HG03469 (cell line): Measurements from ENCODE around the gene CREBBP.

ENCODE experiments used
- ATAC-seq: cut with Tn5 transposase; IDR thresholded peaks from one replicate; pipeline ENCODE4 v1.9.1; 2021; ENCODE audit warnings: mild to moderate bottlenecking, moderate library complexity, moderate number of reproducible peaks; ENCODE audit not compliant: unreplicated experiment

Gene CREBBP

DNA sequence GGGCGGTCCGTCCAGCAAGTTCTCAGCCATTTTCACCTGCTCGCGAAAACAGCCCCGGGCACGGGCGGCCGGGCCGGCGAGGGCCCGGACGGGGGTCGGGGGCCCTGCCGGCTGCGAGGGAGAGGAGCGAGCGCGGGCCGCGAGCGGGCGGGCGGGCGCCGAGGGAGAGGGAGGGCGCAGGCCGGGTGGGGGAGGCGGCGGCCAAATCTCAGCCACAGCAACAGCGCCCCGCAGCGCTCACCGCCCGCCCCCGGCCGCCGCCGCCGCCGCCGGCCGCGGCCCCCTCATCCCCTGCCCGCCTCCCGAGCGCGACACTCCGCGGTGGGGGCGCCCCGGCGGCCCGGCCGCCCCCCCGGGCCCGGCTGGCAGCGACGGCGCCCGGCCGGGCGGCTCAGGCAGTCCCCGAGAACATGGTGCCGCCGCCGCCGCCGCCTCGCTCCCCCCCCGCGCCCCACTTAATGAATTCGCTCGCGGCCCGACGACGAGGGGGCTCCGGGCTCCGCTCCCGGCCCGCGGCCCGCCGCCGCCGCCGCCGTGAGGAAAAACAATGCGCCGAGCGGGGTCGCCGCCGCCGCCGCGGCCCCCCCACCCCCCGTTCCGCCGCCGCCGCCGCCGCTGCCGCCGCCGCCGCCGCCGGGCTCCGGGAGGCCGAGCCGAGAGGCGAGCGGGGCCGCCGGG is 487 bp downstream of the CREBBP start:
- ATAC-seq: no peak

DNA sequence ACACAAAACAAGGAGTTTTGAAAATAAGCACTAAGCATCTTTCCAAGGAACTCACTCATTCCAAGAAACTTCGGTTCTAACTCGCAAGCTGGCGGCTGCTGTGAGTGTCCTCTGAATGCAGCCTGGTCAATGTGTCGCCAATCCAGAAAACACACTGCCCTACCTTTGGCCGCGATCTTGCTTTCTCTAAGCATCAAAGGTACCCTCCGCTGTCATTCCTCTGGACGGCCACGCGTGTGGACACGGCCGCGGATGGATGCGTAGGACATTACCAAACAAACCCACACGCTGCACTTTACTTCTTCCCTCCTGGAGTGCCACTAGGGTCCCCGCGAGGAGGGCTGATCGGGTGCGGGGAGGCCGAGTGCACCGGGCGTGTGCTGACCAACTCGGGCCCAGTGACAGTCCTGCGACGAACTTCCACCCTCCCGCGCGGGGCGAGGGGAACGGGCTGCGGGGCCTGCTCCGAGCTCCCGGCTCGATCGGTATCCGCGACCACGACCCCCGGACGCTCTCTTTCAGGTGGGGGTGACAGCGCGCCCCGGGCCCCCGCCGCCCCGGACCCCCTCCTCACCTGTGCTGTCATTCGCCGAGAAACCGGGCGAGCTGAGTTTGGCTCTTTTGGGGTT is 1.1 kb downstream of the CREBBP start:
- ATAC-seq: no peak

DNA sequence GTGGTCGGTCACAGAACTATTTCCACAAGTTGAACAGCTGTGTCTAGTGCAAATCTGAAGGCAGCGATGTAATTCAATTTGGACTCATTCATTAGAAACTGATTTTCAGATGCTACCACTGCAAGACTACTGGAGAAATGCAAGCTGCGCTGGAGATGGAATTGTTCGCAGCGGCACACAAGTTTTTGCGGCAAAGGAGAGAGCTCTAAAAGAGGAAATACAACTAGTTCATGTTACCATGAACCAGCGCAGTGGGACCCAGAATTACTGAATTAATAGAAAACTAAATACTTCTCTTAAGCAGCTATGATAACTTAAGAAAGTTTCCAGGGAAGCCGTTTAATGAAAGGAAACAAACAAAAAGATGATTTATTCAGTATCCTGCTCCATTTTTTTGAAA is 1.9 kb downstream of the CREBBP start:
- no peak for ATAC-seq

DNA sequence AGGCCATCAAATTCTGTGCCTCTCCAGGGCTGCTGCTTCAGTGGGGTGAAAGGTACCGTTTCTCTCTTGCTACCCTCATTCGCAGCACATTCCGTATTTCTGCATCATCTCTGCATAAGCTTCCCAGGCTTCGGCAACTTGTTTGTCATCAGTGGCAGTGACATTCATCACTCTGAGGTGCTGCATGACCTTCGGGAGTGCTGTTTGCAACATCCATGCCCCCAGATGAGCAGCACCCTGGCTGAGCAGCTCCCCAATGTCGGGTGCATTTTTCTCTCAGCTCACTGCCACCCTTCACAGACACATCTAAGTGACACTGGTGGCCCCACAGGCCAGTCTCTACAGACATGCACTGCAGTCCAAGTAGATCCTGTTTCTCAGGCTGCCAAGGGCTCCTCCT is 3.8 kb downstream of the CREBBP start:
- ATAC-seq: no peak

DNA sequence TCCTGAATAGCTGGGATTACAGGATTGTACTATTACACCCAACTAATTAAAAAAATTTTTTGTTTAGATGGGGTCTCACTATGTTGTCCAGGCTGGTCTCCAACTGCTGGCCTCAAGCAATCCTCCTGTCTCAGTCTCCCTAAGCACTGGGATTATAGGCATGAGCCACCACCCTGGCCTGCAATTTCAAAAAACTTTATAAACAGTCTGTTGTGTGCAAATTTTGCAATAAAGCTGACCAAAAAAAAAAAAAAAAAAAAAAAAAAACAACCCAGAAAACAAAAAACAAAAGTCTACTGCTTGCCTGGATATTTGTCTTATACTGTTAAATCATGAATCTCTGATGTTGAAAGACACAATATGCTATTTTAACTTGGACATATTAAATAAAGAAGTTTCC is 4.4 kb downstream of the CREBBP start:
- ATAC-seq: no peak

DNA sequence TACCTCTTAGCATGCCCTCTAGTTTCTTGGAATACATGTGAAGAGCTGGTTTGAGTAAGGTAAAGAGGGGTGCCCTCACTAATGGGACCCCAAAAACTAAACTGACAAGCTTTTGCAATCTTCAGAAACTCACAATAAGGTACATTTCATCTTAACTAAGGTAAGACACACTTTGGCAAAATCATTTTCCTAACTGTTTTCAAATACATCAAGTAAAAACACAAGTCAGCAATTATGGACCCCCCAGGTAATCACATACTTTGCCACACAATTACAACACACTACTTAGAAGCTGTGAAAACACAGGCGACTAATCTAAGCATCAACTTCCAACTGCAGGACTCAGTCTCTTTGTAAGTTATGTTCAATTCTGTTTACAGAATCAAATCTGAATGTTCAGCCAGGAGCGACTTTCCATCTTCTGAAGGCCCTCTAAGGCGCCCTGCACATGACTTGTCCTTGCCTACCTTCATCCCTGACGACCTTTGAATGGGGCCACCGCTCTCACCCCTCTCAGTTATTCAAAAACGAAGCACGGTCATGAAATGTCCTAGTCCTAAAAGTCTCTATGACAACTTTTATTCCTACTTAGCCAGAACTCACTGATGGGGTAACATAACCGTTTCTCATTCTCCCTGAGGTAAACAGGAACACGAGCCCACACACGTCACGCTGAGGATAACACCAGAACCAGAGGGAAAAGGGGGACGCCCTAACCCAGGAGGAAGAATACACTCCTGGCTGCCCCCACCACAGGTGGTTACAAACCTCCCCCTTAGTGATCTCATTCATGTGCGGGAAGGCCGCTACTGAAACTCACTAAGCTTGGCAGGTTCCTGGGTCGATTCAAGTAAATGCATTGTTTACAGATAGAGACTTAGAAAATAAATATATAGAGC is 5.5 kb downstream of the CREBBP start:
- ATAC-seq: no peak

DNA sequence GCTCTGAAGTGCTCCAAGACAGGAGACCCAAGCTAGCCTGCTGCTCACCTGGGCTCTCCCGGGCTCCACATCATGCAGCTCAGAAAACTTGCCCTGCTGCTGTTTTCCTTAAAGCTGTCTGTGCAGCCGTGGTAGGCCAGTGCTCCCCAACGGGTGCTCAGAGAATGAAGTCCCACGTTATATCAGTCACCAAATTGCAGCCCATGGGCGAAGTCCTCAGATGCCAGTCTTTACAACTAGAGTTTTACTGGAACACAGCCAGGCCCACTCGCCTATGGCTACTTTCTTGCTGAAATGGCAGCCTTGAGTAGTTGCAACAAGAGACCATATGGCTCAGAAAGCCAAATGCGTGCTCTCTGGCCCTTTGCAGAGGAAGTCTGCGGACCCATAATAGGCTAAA is 6.3 kb downstream of the CREBBP start:
- ATAC-seq: no peak

DNA sequence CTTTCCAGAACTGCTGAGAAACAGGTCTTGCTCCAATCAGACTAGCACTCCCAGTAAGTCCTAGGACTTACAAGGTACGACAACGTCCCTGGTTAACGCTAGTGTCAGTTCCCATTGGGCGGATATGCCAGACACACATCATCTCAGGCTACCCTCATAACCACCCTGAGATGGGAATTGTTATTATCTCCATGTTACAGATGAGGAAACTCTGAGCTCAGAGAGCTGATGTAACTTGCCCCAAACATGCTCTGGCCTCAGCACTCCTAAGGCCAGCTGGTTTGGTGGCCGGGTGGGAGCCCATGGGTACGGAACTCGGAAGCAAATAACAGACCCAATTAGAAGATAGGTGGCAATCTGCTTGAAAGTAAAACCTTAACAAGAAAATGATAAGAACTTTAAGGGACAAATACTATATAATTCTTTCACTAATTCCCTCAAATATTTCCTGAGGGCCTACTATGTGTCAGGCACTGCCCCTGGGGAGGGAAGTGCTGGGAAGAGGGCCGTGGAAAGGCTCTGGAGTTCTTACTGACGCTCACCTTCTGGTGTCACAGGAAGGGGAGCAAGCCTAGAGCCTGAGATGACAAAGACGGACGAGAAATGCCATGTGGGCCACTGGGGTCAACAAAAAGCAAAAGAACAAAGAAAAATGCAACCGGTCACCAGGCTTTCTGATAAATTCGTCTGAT is 6.9 kb downstream of the CREBBP start:
- ATAC-seq: no peak

DNA sequence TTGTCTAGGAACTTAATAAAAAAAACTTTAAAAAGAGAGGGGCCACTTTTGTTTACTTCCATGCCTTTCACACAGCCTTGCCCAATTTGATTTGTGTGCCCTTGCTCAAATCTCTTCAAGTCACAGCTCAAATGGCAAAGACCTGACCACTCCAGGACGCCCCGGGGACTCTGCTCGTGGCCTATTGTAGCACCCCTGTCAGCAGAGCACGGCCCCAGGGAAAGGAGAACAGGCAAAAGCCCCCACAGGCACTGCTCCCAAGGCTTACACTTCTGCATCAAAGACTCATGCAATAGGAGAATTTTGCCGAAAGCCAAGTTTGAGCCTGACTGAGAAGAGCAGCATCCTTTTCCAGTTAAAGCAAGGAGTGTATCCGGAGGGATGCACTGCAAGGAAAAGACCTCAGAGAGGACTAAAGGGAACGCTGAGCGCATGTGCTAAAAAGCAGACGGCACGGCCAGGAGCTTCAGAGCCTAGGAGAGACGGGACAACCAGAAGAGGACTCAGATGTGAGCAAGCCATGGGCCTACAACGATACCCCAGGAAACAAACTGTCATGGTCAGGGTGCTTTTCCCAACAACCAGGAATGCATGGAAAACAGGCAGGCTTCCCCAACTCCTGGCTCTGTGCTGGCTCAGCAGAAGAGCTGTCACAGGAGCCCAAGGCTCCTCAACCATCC is 8.2 kb downstream of the CREBBP start:
- no peak for ATAC-seq

DNA sequence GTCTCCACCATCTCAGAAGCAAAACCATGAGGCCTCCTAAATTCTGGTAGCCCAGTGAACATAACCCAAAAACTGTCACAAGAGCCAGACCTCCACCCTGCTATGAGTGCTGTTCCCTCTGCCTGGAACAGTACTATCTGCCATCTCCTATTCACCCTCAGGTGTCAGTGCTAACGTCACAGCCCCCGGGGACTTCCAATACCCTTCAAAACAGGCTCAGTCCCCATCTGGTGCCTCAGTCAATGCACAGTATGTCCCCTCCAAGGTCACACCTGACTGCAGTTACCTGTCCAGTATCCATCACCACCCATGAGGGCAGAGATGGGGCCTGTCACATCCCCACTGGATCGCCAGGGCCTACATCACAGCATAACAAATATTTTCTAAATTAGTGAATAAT is 11.5 kb downstream of the CREBBP start:
- ATAC-seq: no peak

DNA sequence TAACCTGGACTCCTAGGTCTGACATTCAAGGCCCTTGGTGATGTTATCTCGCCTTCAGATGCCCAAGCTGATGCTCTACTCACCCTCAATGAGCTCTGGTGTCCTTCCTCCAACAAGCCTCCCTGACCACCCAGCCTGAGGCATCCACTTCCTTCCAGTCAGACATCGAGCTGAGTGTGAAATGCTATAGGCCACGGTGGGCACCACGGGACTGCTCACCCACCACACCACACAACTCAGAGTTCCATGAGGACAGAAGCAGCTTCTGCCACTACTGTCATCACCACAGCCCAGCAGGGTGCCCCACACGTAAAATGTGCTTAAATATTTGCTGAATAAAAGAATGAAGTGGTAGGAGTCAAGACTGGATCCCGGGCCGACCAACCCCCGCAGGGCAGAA is 12.0 kb downstream of the CREBBP start:
- ATAC-seq: no peak

DNA sequence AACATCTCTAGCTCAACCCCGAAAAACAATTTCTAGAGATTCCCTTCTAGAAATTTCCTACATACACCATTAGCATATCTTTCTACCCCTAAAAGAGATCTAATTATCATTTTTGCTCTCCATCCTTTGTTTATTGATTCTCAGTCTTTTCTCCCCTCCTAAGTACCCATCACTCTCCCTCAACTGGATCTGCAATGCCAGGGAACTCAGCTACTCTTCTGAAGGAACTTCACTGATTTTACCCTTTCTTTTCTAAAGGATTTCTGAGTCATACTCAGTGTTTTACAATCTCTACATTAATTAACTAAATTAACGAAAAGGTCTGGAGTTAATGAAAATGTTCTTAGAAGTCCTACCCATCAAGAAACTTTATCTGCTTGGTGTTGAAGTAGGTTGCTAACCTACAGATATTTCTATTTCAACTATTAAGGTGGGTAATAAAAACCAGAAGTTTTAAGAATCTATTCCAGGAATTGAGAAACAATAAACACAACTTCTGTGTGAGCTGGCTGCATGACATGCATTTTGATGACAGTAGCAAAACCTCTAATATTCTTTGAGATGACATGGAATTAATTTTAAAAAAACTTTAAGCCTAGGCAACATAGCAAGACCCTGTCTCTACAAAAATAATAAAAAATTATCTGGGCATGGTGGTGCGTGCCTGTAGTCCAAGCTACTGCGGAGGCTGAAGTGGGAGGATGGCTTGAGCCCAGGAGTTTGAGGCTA is 13.6 kb downstream of the CREBBP start:
- no peak for ATAC-seq

DNA sequence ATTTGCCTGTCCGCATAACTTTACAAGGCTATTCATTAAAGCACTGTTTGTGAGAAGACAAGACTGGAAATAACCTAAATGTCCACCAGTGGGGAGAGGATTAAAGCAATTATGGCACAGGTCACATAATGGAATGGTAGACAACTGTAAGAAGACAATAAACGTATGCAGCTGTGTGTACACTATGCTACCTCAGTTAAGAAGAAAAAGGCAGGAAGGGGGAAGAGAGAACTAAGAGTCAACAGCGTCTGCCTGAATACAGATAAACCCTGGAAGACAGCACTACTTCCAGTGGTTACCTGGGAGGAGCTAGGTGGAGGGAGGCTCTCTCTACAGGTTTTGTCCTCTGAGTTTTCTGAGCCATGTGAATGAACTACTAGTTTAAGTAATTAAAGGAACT is 15.3 kb downstream of the CREBBP start:
- ATAC-seq: no peak

DNA sequence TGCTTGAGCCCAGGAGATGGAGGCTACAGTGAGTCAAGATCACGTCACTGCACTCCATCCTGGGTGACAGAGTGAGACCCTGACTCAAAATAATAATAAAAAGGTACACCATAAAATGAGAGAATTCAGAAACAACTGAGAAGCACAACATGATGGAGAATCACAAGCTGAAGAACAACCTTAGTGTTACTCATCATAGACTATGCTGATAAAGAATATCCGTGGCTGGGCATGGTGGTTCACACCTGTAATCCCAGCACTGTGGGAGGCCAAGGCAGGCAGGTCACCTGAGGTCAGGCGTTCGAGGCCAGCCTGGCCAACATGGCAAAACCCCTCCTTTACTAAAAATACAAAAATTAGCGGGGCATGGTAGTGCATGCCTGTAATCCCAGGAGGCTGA is 16.0 kb downstream of the CREBBP start:
- ATAC-seq: no peak

DNA sequence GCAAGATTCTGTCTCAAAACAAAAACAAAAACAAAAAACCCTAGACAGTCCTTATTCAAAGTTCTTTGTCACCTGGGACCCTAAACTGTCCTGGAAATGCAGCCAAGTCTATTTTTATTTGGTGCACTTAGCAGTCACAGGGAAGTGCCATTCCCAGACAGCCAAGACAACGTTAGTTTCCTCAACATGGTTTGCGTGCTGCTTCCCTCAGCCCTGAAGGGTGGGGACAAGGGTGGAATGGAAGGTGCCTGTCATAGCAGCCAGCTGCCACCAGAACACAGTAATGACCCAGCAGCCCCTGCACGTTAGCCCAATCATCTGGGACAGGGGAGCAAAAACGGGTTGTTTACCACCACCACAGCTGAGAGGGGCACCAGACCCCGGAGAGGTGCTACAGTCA is 16.9 kb downstream of the CREBBP start:
- no peak for ATAC-seq

DNA sequence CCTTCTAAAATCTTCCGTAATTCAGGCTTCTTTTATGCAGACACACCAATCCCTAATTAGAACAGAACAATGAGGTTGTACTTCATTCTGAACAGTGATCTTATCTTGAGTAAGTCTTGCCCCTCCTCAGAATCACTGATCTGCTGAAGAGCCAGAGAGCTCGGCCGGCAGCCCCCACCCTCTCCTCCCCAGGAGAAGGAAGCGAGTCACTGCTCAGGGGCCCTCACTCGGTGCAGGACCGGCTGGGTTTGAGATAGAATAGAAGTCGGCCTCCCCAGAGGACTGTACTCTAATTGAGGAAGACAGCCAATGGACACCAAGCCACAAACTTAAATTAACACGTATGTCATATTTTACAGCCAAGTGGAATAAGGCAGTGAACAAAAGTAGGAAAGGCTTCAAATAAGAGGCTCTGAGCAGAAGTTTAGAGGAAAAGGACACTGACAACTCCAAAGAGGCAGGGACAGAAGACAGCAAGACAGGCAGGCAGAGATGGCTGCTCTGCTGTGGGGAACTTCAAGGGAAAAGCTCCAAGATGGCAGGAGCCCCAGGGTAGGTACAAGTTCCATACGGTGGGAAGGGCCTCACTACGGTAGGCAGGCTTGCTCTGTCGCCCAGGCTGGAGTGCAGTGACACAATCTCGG is 18.6 kb downstream of the CREBBP start:
- no peak for ATAC-seq

DNA sequence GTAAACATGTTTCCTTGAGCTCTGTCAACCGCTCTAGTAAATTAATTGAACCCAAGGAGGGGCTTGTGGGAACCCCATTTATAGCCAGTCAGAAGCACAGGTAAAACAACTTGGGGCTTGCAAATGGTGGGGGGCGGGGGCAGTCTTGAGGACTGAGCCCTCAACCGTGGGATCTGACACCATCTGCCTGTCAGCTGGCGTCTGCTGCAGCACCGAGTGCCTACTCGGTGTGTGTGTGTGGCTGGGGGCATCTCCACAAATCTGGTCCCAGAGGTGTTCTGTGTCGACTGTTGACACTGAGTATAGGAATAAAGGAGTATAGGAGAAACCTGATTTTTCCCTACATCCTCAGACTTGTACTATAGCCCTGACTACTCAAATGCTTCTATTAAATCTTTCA is 20.6 kb downstream of the CREBBP start:
- ATAC-seq: no peak

DNA sequence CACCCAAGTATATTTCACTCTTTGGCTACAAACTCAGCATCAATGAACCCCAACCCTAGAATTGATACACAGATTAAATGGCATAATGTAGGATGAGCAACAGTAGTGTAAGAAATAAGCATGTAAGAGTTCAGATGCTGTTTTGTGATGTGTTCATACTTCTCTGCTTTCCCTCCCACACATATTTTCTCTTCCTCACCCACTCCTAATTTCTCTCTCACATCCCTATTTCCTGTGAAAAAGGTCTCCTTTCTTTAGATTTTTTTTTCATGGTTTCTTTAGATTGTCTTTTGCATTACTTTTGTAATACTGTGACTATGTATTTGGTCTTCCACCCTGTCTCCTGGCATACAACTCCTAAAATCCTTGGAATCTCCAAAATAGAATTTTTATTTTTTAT is 21.7 kb downstream of the CREBBP start:
- no peak for ATAC-seq

DNA sequence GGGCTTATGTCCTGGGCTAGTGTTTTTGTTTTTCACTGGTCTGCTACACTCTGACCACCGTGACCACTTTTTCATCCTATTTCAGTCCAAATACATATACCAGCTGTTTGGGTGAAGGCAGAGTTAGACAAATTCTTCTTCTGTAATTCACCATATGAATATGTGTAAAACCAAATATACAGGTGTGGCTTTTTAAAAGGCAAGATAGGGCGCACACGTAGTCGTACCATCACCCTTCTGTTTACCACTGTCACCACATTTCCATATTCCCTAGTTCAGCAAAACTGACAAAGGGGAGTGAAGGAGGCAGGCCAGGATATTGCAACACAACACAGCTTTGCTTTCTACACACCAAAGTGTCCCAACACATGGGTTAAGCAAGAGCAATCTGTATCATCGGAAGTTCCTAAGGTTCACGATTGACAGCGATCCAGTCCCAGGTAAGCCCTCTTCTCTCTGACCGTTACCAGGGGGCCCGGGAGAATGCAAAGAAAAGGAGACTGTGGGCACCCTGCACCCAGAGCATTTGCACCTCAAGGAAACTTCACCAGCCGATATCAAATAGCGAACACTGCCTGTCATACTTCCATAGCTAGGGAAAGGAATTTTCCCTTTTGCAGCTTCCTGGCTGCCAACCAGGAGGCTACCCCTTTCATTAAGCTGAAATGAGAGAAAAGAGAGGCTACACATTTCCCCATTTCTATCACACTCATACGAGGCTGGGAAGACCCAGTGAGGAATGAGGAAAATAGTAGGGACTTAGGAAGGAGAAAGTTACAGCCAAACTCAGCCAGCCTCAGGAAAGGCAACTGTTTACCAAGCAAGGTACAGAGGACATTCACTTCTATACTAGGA is 23.1 kb downstream of the CREBBP start:
- no peak for ATAC-seq
